GM12801 (cell line): ENCODE results near the gene GSS.

Source experiments
- CTCF ChIP-seq: IDR thresholded peaks from one replicate; pipeline ENCODE4 v1.5.1; 2011; ENCODE audit warnings: control low read depth; ENCODE audit not compliant: insufficient read length; ENCODE audit errors: extremely low read depth

The GSS gene

GRCh38 chr20:34907616-34908469, 47.8 kb downstream of the GSS start:
- TF ChIP-seq CTCF = no peak

- no peak for TF ChIP-seq CTCF
Measured at GRCh38 chr20:34904202-34904621, 51.4 kb downstream of the GSS start.

GRCh38 chr20:34896086-34896621, 59.5 kb downstream of the GSS start:
- TF ChIP-seq CTCF = no peak

- no peak for TF ChIP-seq CTCF
Measured at GRCh38 chr20:34895465-34895864, 60.1 kb downstream of the GSS start.

GRCh38 chr20:34894723-34895122, 60.9 kb downstream of the GSS start:
- no peak for TF ChIP-seq CTCF

GRCh38 chr20:34892671-34893070, 62.9 kb downstream of the GSS start:
- no peak for TF ChIP-seq CTCF

GRCh38 chr20:34891166-34892062, 64.2 kb downstream of the GSS start:
- TF ChIP-seq CTCF = no peak
